ENCODE measurements around the gene CDON. TPM values are rescaled to one million over a fixed set of nuclear protein-coding genes. Genes with fewer than 3 reads are reported as not detected.

Gene CDON
- total RNA-seq, 1 experiment from 2014 or later = 1.9 TPM

GRCh38 chr11:126084608-126084912 lies 21.9 kb upstream of the CDON start:
- DNase-seq (ENCODE audit: low read depth) = no peak

- no peak for DNase-seq (ENCODE audit: low read depth)
Observed at GRCh38 chr11:126083829-126084607, 21.4 kb upstream of the CDON start.

- no peak for DNase-seq (ENCODE audit: low read depth)
Observed at GRCh38 chr11:126082251-126083109, 19.8 kb upstream of the CDON start.

GRCh38 chr11:126081915-126082250 lies 19.2 kb upstream of the CDON start:
- DNase-seq (ENCODE audit: low read depth) = no peak

- DNase-seq (ENCODE audit: low read depth) = no peak
Observed at GRCh38 chr11:126080161-126080941, 17.7 kb upstream of the CDON start.

GRCh38 chr11:126079621-126080124 lies 17.0 kb upstream of the CDON start:
- no peak for DNase-seq (ENCODE audit: low read depth)

GRCh38 chr11:126076641-126077040 lies 14.0 kb upstream of the CDON start:
- DNase-seq (ENCODE audit: low read depth) = no peak

GRCh38 chr11:126072801-126073594 lies 10.3 kb upstream of the CDON start:
- no peak for DNase-seq (ENCODE audit: low read depth)

GRCh38 chr11:126072141-126072741 lies 9.6 kb upstream of the CDON start:
- DNase-seq (ENCODE audit: low read depth) = no peak

- DNase-seq (ENCODE audit: low read depth) = no peak
Observed at GRCh38 chr11:126063507-126063852, 814 bp upstream of the CDON start.

- DNase-seq (ENCODE audit: low read depth) = no peak
Observed at GRCh38 chr11:126061707-126062678, 673 bp downstream of the CDON start.

GRCh38 chr11:126060757-126061171 lies 1.9 kb downstream of the CDON start:
- DNase-seq (ENCODE audit: low read depth) = no peak

GRCh38 chr11:126059238-126059781 lies 3.4 kb downstream of the CDON start:
- DNase-seq (ENCODE audit: low read depth) = no peak

GRCh38 chr11:126058105-126058874 lies 4.4 kb downstream of the CDON start:
- DNase-seq (ENCODE audit: low read depth) = no peak

GRCh38 chr11:126054882-126055281 lies 7.8 kb downstream of the CDON start:
- no peak for DNase-seq (ENCODE audit: low read depth)

GRCh38 chr11:126054408-126054807 lies 8.3 kb downstream of the CDON start:
- no peak for DNase-seq (ENCODE audit: low read depth)

- DNase-seq (ENCODE audit: low read depth) = no peak
Observed at GRCh38 chr11:126053415-126054286, 9.0 kb downstream of the CDON start.

Data from HT1080 (cell line).